GM21619 (cell line): ENCODE results near the gene ARID4B.
"Not testable (repeated sequence)": the region's sequence is repeated elsewhere in the genome, so short reads cannot be mapped to it uniquely, and the experiment has no call there.

Experiments used
- ATAC-seq: cut with Tn5 transposase; IDR thresholded peaks from one replicate; pipeline ENCODE4 v1.9.1; 2021; ENCODE audit not compliant: unreplicated experiment

Gene ARID4B

GRCh38 chr1:235297579-235297978, 30.4 kb downstream of the ARID4B start:
- ATAC-seq, result no peak

- ATAC-seq, result no peak
Measured at GRCh38 chr1:235296729-235297128, 31.2 kb downstream of the ARID4B start.

- no peak for ATAC-seq
Measured at GRCh38 chr1:235295902-235296350, 32.1 kb downstream of the ARID4B start.

- no peak for ATAC-seq
Measured at GRCh38 chr1:235293322-235293942, 34.5 kb downstream of the ARID4B start.

- ATAC-seq, result no peak
Measured at GRCh38 chr1:235292790-235293189, 35.2 kb downstream of the ARID4B start.

GRCh38 chr1:235291599-235292091, 36.3 kb downstream of the ARID4B start:
- ATAC-seq, result no peak

GRCh38 chr1:235290740-235291502, 37.1 kb downstream of the ARID4B start:
- ATAC-seq, result no peak

- no peak for ATAC-seq
Measured at GRCh38 chr1:235289859-235290739, 37.9 kb downstream of the ARID4B start.

- no peak for ATAC-seq
Measured at GRCh38 chr1:235287208-235287882, 40.6 kb downstream of the ARID4B start.

- no peak for ATAC-seq
Measured at GRCh38 chr1:235286667-235287066, 41.3 kb downstream of the ARID4B start.

- no peak for ATAC-seq
Measured at GRCh38 chr1:235284231-235284769, 43.7 kb downstream of the ARID4B start.

GRCh38 chr1:235283636-235284035, 44.3 kb downstream of the ARID4B start:
- not testable (repeated sequence) for ATAC-seq

GRCh38 chr1:235280467-235280866, 47.5 kb downstream of the ARID4B start:
- ATAC-seq, result no peak

GRCh38 chr1:235279694-235280093, 48.3 kb downstream of the ARID4B start:
- ATAC-seq, result no peak

- ATAC-seq, result no peak
Measured at GRCh38 chr1:235278915-235279292, 49.1 kb downstream of the ARID4B start.

GRCh38 chr1:235278233-235278914, 49.6 kb downstream of the ARID4B start:
- no peak for ATAC-seq

GRCh38 chr1:235277709-235278108, 50.3 kb downstream of the ARID4B start:
- ATAC-seq, result no peak

- ATAC-seq, result no peak
Measured at GRCh38 chr1:235275836-235276235, 52.1 kb downstream of the ARID4B start.

GRCh38 chr1:235275223-235275622, 52.8 kb downstream of the ARID4B start:
- peak; percentile 80 for ATAC-seq

- ATAC-seq, result no peak
Measured at GRCh38 chr1:235272851-235273250, 55.1 kb downstream of the ARID4B start.
